Measurements from ENCODE around the gene ZNF138.
A peak's percentile ranks its signal among the peaks of the same experiment; 100 is the strongest.
"Not testable (repeated sequence)": the region's sequence is repeated elsewhere in the genome, so short reads cannot be mapped to it uniquely, and the experiment has no call there.

ZNF138 gene

GRCh38 chr7:64775289-64775688 lies 18.9 kb upstream of the ZNF138 start:
- H3K4me1 ChIP-seq (ENCODE audit: low read length) = no peaks in the 10 kb centered on the region
- H3K4me3 ChIP-seq (ENCODE audit: low read length) = no peak overlapping the region
- no peak overlapping the region for H3K4me2 ChIP-seq (ENCODE audit: low read length)
- H3K79me2 ChIP-seq (ENCODE audit: low read length) = no peaks in the 10 kb centered on the region
- H2AFZ ChIP-seq (ENCODE audit: low read depth, low read length) = no peak overlapping the region
- no peak overlapping the region for H3K9ac ChIP-seq (ENCODE audit: low read length)
- no peak for TF ChIP-seq EZH2phosphoT487 (IDR thresholded peaks at IDR 0.05; ENCODE audit: low read depth)
- no peak for TF ChIP-seq CTCF (IDR thresholded peaks at IDR 0.05; ENCODE audit: low read depth, low read length)
- no peaks in the 10 kb centered on the region for H4K20me1 ChIP-seq (ENCODE audit: insufficient read depth, low read length)
- H3K9me3 ChIP-seq (ENCODE audit: insufficient read depth, low read length) = no peaks in the 10 kb centered on the region
- H3K36me3 ChIP-seq (replicated peaks; ENCODE audit: low read depth, low read length) = no peaks in the 10 kb centered on the region
- H3K27me3 ChIP-seq (ENCODE audit: low read depth, low read length) = no peaks in the 10 kb centered on the region
- H3K27ac ChIP-seq (ENCODE audit: low read length) = no peak overlapping the region

GRCh38 chr7:64784842-64785241 lies 9.4 kb upstream of the ZNF138 start:
- not testable (repeated sequence) for H3K27me3 ChIP-seq (ENCODE audit: low read depth, low read length); H3K9ac ChIP-seq (ENCODE audit: low read length); H3K9me3 ChIP-seq (ENCODE audit: insufficient read depth, low read length)

GRCh38 chr7:64787295-64787694 lies 6.9 kb upstream of the ZNF138 start:
- H2AFZ ChIP-seq (ENCODE audit: low read depth, low read length) = no peak overlapping the region
- no peaks in the 10 kb centered on the region for H3K4me1 ChIP-seq (ENCODE audit: low read length)
- H3K9ac ChIP-seq (ENCODE audit: low read length) = no peak overlapping the region
- no peaks in the 10 kb centered on the region for H3K27me3 ChIP-seq (ENCODE audit: low read depth, low read length)
- H4K20me1 ChIP-seq (ENCODE audit: insufficient read depth, low read length) = no peaks in the 10 kb centered on the region
- no peak overlapping the region for H3K4me2 ChIP-seq (ENCODE audit: low read length)
- H3K36me3 ChIP-seq (replicated peaks; ENCODE audit: low read depth, low read length) = no peaks in the 10 kb centered on the region
- no peaks in the 10 kb centered on the region for H3K9me3 ChIP-seq (ENCODE audit: insufficient read depth, low read length)
- no peak overlapping the region for H3K4me3 ChIP-seq (ENCODE audit: low read length)
- H3K79me2 ChIP-seq (ENCODE audit: low read length) = no peaks in the 10 kb centered on the region
- TF ChIP-seq CTCF (IDR thresholded peaks at IDR 0.05; ENCODE audit: low read depth, low read length) (no peak), EZH2phosphoT487 (IDR thresholded peaks at IDR 0.05; ENCODE audit: low read depth) (no peak)
- H3K27ac ChIP-seq (ENCODE audit: low read length) = no peak overlapping the region

More at GRCh38 chr7:64784842-64785241, 9.4 kb upstream of the ZNF138 start:
- H3K4me3 ChIP-seq (ENCODE audit: low read length); H3K79me2 ChIP-seq (ENCODE audit: low read length); H4K20me1 ChIP-seq (ENCODE audit: insufficient read depth, low read length); H3K4me1 ChIP-seq (ENCODE audit: low read length); H3K27ac ChIP-seq (ENCODE audit: low read length); H2AFZ ChIP-seq (ENCODE audit: low read depth, low read length); H3K4me2 ChIP-seq (ENCODE audit: low read length); H3K36me3 ChIP-seq (replicated peaks; ENCODE audit: low read depth, low read length): not testable (repeated sequence)

GRCh38 chr7:64789241-64789640 lies 5.0 kb upstream of the ZNF138 start:
- H3K9me3 ChIP-seq (ENCODE audit: insufficient read depth, low read length); H2AFZ ChIP-seq (ENCODE audit: low read depth, low read length); H3K4me3 ChIP-seq (ENCODE audit: low read length); H3K27ac ChIP-seq (ENCODE audit: low read length); H3K4me2 ChIP-seq (ENCODE audit: low read length); H3K9ac ChIP-seq (ENCODE audit: low read length); H3K36me3 ChIP-seq (replicated peaks; ENCODE audit: low read depth, low read length); H4K20me1 ChIP-seq (ENCODE audit: insufficient read depth, low read length); H3K27me3 ChIP-seq (ENCODE audit: low read depth, low read length); H3K79me2 ChIP-seq (ENCODE audit: low read length); H3K4me1 ChIP-seq (ENCODE audit: low read length): not testable (repeated sequence)

- Histone ChIP-seq H3K9ac (ENCODE audit: low read length) (peak overlapping the region; percentile 42), H3K4me2 (ENCODE audit: low read length) (peak overlapping the region; percentile 64), H2AFZ (ENCODE audit: low read depth, low read length) (peak overlapping the region; percentile 49), H3K36me3 (replicated peaks; ENCODE audit: low read depth, low read length) (peaks cover 13% of the 10 kb centered on the region), H3K9me3 (ENCODE audit: insufficient read depth, low read length) (no peaks in the 10 kb centered on the region), H3K4me3 (ENCODE audit: low read length) (peak overlapping the region; percentile 89), H3K27ac (ENCODE audit: low read length) (no peak overlapping the region), H4K20me1 (ENCODE audit: insufficient read depth, low read length) (0 out of 2 replicates have a peak, but pooled peaks cover 8% of the 10 kb centered on the region), H3K79me2 (ENCODE audit: low read length) (peaks cover 36% of the 10 kb centered on the region), H3K27me3 (ENCODE audit: low read depth, low read length) (no peaks in the 10 kb centered on the region), H3K4me1 (ENCODE audit: low read length) (peaks cover 26% of the 10 kb centered on the region)
- no peak for TF ChIP-seq EZH2phosphoT487 (IDR thresholded peaks at IDR 0.05; ENCODE audit: low read depth)
- no peak for TF ChIP-seq CTCF (IDR thresholded peaks at IDR 0.05; ENCODE audit: low read depth, low read length)
Measured at GRCh38 chr7:64793106-64793755, 997 bp upstream of the ZNF138 start.
